HG03378 (cell line): ENCODE measurements around the gene PCDHGA5.
"Not testable (repeated sequence)": the region's sequence is repeated elsewhere in the genome, so short reads cannot be mapped to it uniquely, and the experiment has no call there.

Source experiments
- ATAC-seq: cut with Tn5 transposase; IDR thresholded peaks from one replicate; pipeline ENCODE4 v1.9.1; 2021; ENCODE audit warnings: mild to moderate bottlenecking, moderate library complexity; ENCODE audit not compliant: unreplicated experiment

Gene PCDHGA5

GRCh38 chr5:141349917-141350619, 13.9 kb upstream of the PCDHGA5 start, which contains the start of gene PCDHGB1:
TSS of gene PCDHGB1 (plus strand) at chr5:141350099. CDS start at chr5:141350261, 162 bp downstream.
- no peak for ATAC-seq

GRCh38 chr5:141351591-141351990, 12.4 kb upstream of the PCDHGA5 start:
- no peak for ATAC-seq

- no peak for ATAC-seq
Observed at GRCh38 chr5:141354900-141355469, 9.0 kb upstream of the PCDHGA5 start, which contains the start of gene PCDHGA4. TSS of gene PCDHGA4 (plus strand) at chr5:141355021. CDS start at chr5:141355108, 87 bp downstream.

GRCh38 chr5:141355641-141356040, 8.3 kb upstream of the PCDHGA5 start:
- ATAC-seq: no peak

- no peak for ATAC-seq
Observed at GRCh38 chr5:141356133-141356532, 7.8 kb upstream of the PCDHGA5 start.

GRCh38 chr5:141356950-141357349, 7.0 kb upstream of the PCDHGA5 start:
- ATAC-seq: no peak

- no peak for ATAC-seq
Observed at GRCh38 chr5:141359790-141360426, 4.1 kb upstream of the PCDHGA5 start, which contains the start of gene PCDHGB2. TSS of gene PCDHGB2 (plus strand) at chr5:141359994. CDS start at chr5:141360136, 142 bp downstream.

GRCh38 chr5:141360685-141361084, 3.3 kb upstream of the PCDHGA5 start:
- no peak for ATAC-seq

- ATAC-seq: no peak
Observed at GRCh38 chr5:141362719-141363118, 1.2 kb upstream of the PCDHGA5 start.

- ATAC-seq: no peak
Observed at GRCh38 chr5:141366016-141366896, 2.3 kb downstream of the PCDHGA5 start.

GRCh38 chr5:141369994-141370848, 6.3 kb downstream of the PCDHGA5 start, which contains the start of gene PCDHGB3:
TSS of gene PCDHGB3 (plus strand) at chr5:141370242. CDS start at chr5:141370395, 153 bp downstream.
- peak; percentile 95 for ATAC-seq

GRCh38 chr5:141371572-141372475, 7.9 kb downstream of the PCDHGA5 start:
- no peak for ATAC-seq

GRCh38 chr5:141373673-141374317, 9.8 kb downstream of the PCDHGA5 start, which contains the start of gene PCDHGA6:
TSS of gene PCDHGA6 (plus strand) at chr5:141373891. CDS start at chr5:141374084, 193 bp downstream.
- ATAC-seq: no peak

GRCh38 chr5:141374627-141375026, 10.7 kb downstream of the PCDHGA5 start:
- no peak for ATAC-seq

- not testable (repeated sequence) for ATAC-seq
Observed at GRCh38 chr5:141375444-141376155, 11.6 kb downstream of the PCDHGA5 start.

GRCh38 chr5:141382469-141383294, 18.7 kb downstream of the PCDHGA5 start, which contains the start of gene PCDHGA7:
TSS of gene PCDHGA7 (plus strand) at chr5:141382742. CDS start at chr5:141382900, 158 bp downstream.
- ATAC-seq: no peak
